CD4-positive, CD25-positive, alpha-beta regulatory T cell (primary cell): ENCODE measurements around the gene DYDC1. TPM values are rescaled to one million over a fixed set of nuclear protein-coding genes. Genes with fewer than 3 reads are reported as not detected.

Source experiments
- ATAC-seq, 2 donors: fragments of 150-1000 bp; cut with Tn5 transposase; one replicate each; pipeline ENCODE4 v1.10.0; 2021; ENCODE audit warnings: low read depth in 2 of 2, moderate number of reproducible peaks in 2 of 2, moderate library complexity in 1 of 2
- DNase-seq, 3 donors: peaks; one replicate each; pipeline versions ENCODE4 v3.0.0 to v3.0.0-alpha.2; 2012 to 2022; ENCODE audit warnings: mixed read lengths in 1 of 3
- H3K27ac ChIP-seq: one replicate; pipeline ENCODE4 v1.7.0; 2013; ENCODE audit warnings: mild to moderate bottlenecking, low read length; ENCODE audit not compliant: insufficient read depth, poor library complexity, severe bottlenecking
- H3K27me3 ChIP-seq: one replicate; pipeline ENCODE4 v1.7.0; 2013; ENCODE audit warnings: low read length; ENCODE audit not compliant: control insufficient read depth, insufficient read depth
- H3K36me3 ChIP-seq: one replicate; pipeline ENCODE4 v1.7.0; 2013; ENCODE audit warnings: mild to moderate bottlenecking, low read length, moderate library complexity; ENCODE audit not compliant: control insufficient read depth, insufficient read depth
- H3K4me1 ChIP-seq: 2 replicates; pipeline ENCODE4 v1.7.0; 2013; ENCODE audit warnings: mild to moderate bottlenecking, low read length; ENCODE audit not compliant: insufficient read depth, control insufficient read depth, poor library complexity, severe bottlenecking
- H3K4me3 ChIP-seq: one replicate; pipeline ENCODE4 v1.7.0; 2013; ENCODE audit warnings: low read depth, mild to moderate bottlenecking, low read length, moderate library complexity
- H3K9me3 ChIP-seq, 2 experiments: 1 replicate in 1 of 2; 2 replicates in 1 of 2; pipeline ENCODE4 v1.7.0; 2013; ENCODE audit warnings: low read length in 2 of 2, mild to moderate bottlenecking in 1 of 2, moderate library complexity in 1 of 2; ENCODE audit not compliant: control insufficient read depth in 2 of 2
- H3K27ac Mint-ChIP-seq, 3 donors: one replicate each; pipeline ENCODE4 v1.8.0; 2020 to 2022; ENCODE audit warnings: mild to moderate bottlenecking in 3 of 3, mixed read lengths in 3 of 3, moderate library complexity in 2 of 3
- H3K27me3 Mint-ChIP-seq: one replicate; pipeline ENCODE4 v1.8.0; 2022; ENCODE audit warnings: mild to moderate bottlenecking, mixed read lengths
- H3K36me3 Mint-ChIP-seq: one replicate; pipeline ENCODE4 v1.8.0; 2020; ENCODE audit warnings: mixed read lengths
- H3K4me1 Mint-ChIP-seq, 4 donors: one replicate each; pipeline ENCODE4 v1.8.0; 2020 to 2022; ENCODE audit warnings: mixed read lengths in 4 of 4, mild to moderate bottlenecking in 1 of 4
- H3K4me3 Mint-ChIP-seq, 4 donors: one replicate each; pipeline ENCODE4 v1.8.0; 2020 to 2022; ENCODE audit warnings: mild to moderate bottlenecking in 4 of 4, mixed read lengths in 4 of 4, moderate library complexity in 3 of 4
- H3K9me3 Mint-ChIP-seq, 7 donors: one replicate each; pipeline ENCODE4 v1.8.0; 2020 to 2022; ENCODE audit warnings: mixed read lengths in 7 of 7, mild to moderate bottlenecking in 3 of 7, moderate library complexity in 2 of 7
- polyA plus RNA-seq, 4 donors: library from polyadenylated mRNA; unstranded; fragments of 300-500 nt; fragmentation: Illumina TruSeq; gene quantifications; one replicate each; pipeline ENCODE4 v1.2.3, GENCODE V29; 2021
- total RNA-seq: library from RNA; stranded (reverse); gene quantifications from one replicate; pipeline ENCODE4 v1.2.3, GENCODE V29; 2022

The DYDC1 gene
- total and polyA plus RNA-seq, 5 donors from 2014 or later, result not detected

DNA sequence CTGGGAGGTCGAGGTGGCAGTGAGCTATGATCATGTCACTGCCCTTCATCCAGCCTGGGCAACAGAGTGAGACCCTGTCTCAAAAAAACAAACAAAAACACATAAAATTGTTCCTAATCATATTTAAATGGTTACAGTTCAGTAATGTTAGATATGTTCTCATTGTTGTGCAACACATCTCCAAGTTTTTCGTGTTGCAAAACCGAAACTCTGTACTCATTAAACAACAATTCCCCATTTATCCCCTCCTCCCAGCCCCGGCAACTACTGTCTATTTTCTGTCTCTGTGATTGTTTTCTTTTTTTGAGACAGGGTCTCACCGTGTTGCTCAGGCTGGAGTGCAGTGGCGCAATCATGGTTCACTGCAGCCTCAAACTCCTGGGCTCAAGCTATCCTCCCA is 35.7 kb upstream of the DYDC1 start:
- no peak overlapping the region for H3K27ac ChIP-seq
- H3K4me3 ChIP-seq, result no peak overlapping the region
- ATAC-seq (no peak), DNase-seq (no peak)
- peaks cover 3% of the 10 kb centered on the region for H3K27me3 ChIP-seq
- no peak overlapping the region for H3K4me3 Mint-ChIP-seq
- H3K27me3 Mint-ChIP-seq, result peaks cover 16% of the 10 kb centered on the region
- no peaks in the 10 kb centered on the region for H3K9me3 Mint-ChIP-seq
- no peaks in the 10 kb centered on the region for H3K36me3 Mint-ChIP-seq
- no peaks in the 10 kb centered on the region for H3K9me3 ChIP-seq
- H3K27ac Mint-ChIP-seq, result no peak overlapping the region
- H3K4me1 ChIP-seq, result no peaks in the 10 kb centered on the region
- H3K36me3 ChIP-seq, result no peaks in the 10 kb centered on the region
- H3K4me1 Mint-ChIP-seq, result no peaks in the 10 kb centered on the region

DNA sequence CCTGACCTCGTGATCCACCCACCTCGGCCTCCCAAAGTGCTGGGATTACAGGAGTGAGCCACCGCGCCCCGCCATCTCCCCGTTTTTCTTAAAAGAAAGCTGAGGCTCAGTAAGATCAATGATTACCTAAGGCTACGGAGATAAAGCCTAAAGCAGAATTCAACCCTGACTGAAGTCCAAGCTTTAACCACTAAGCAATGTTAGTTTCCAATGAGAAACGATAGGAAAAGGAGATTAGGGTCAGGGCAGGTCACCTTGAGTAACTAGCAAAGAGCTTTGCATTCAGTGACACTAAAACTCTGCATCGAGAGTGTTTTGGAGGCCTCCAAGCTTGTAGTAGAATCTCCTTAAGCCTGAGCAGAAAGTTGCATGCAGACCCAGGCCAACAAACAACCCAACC is 34.2 kb upstream of the DYDC1 start:
- Mint-ChIP-seq H3K4me3 (no peak overlapping the region), H3K27me3 (peaks cover 9% of the 10 kb centered on the region), H3K9me3 (no peaks in the 10 kb centered on the region), H3K27ac (no peak overlapping the region), H3K36me3 (no peaks in the 10 kb centered on the region), H3K4me1 (no peaks in the 10 kb centered on the region)
- Histone ChIP-seq H3K27ac (no peak overlapping the region), H3K27me3 (peaks cover 3% of the 10 kb centered on the region), H3K9me3 (no peaks in the 10 kb centered on the region), H3K4me1 (no peaks in the 10 kb centered on the region), H3K36me3 (no peaks in the 10 kb centered on the region), H3K4me3 (no peak overlapping the region)
- no peak for DNase-seq
- no peak for ATAC-seq

DNA sequence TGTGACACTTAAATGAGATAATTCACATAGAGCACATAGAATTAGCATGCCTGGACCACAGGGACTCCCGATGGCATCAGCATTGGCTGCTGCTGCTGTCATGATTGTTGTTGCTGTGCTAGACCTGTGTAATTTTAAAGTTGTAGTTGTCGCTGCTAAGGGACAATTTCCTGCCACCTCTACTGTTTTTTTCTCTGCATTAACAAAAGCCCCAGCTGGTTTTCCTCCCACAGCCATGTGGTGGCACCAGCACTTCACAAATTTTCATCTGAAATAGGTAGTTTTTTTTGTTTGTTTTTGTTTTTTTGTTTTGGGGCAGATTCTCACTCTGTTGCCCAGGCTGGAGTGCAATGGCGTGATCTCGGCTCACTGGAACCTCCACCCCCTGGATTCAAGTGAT is 26.4 kb upstream of the DYDC1 start:
- H3K36me3 Mint-ChIP-seq, result no peaks in the 10 kb centered on the region
- Histone ChIP-seq H3K9me3 (no peaks in the 10 kb centered on the region), H3K4me3 (no peak overlapping the region), H3K27ac (no peak overlapping the region), H3K27me3 (no peaks in the 10 kb centered on the region), H3K36me3 (no peaks in the 10 kb centered on the region), H3K4me1 (no peaks in the 10 kb centered on the region)
- H3K27ac Mint-ChIP-seq, result peak overlapping the region; percentile 75 to 91 (median 79)
- H3K4me3 Mint-ChIP-seq, result no peak overlapping the region
- H3K4me1 Mint-ChIP-seq, result peaks cover 4 to 15% (median 9%) of the 10 kb centered on the region in 4 donors
- DNase-seq (peak; percentile 20 to 75 (median 59)), ATAC-seq (peak; percentile 44 to 62)
- peaks cover 34% of the 10 kb centered on the region for H3K27me3 Mint-ChIP-seq
- H3K9me3 Mint-ChIP-seq, result no peaks in the 10 kb centered on the region

DNA sequence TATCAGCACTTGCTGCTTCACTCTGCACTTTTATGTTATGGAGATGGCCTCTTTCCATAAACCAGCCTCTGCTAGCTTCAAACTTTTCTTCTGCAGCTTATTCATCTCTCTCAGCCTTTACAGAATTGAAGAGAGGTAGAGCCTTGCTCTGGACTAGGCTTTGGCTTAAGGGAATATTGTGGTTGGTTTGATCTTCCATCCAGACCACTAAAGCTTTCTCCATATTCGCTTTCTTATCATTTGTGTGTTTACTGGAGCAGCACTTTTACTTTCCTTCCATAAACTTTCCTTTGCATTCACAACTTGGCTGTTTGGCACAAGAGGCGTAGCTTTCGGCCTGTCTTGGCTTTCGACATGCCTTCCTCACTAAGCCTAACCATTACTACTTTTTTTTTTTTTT is 23.6 kb upstream of the DYDC1 start:
- no peaks in the 10 kb centered on the region for H3K36me3 Mint-ChIP-seq
- no peak overlapping the region for H3K27ac Mint-ChIP-seq
- Histone ChIP-seq H3K4me3 (no peak overlapping the region), H3K9me3 (no peaks in the 10 kb centered on the region), H3K36me3 (no peaks in the 10 kb centered on the region), H3K27me3 (no peaks in the 10 kb centered on the region), H3K4me1 (no peaks in the 10 kb centered on the region), H3K27ac (no peak overlapping the region)
- peaks cover 4 to 15% (median 9%) of the 10 kb centered on the region in 4 donors for H3K4me1 Mint-ChIP-seq
- peaks cover 34% of the 10 kb centered on the region for H3K27me3 Mint-ChIP-seq
- DNase-seq (no peak), ATAC-seq (no peak)
- H3K4me3 Mint-ChIP-seq, result no peak overlapping the region
- no peaks in the 10 kb centered on the region for H3K9me3 Mint-ChIP-seq

DNA sequence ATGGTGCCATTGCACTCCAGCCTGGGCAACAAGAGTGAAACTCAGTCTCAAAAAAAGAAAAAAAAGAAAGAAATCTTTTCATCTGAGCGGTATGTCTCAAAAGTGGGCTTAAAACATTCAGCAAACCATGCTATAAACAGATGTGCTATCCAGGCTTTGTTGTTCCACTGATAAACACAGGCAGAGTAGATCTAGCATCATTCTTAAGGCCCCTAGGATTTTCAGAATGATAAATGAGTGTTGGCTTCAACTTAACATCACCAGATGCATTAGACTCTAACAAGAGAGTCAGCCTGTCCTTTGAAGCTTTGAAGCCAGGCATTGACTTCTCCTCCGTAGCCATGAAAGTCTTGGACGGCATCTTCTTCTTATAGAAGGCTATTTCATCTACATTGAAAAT is 23.1 kb upstream of the DYDC1 start:
- DNase-seq (no peak), ATAC-seq (no peak)
- H3K4me1 Mint-ChIP-seq, result peaks cover 4 to 15% (median 9%) of the 10 kb centered on the region in 4 donors
- H3K4me3 ChIP-seq, result no peak overlapping the region
- no peak overlapping the region for H3K27ac ChIP-seq
- peaks cover 34% of the 10 kb centered on the region for H3K27me3 Mint-ChIP-seq
- H3K27ac Mint-ChIP-seq, result no peak overlapping the region
- H3K4me1 ChIP-seq, result no peaks in the 10 kb centered on the region
- H3K4me3 Mint-ChIP-seq, result no peak overlapping the region
- no peaks in the 10 kb centered on the region for H3K36me3 ChIP-seq
- no peaks in the 10 kb centered on the region for H3K36me3 Mint-ChIP-seq
- H3K9me3 Mint-ChIP-seq, result no peaks in the 10 kb centered on the region
- H3K9me3 ChIP-seq, result no peaks in the 10 kb centered on the region
- H3K27me3 ChIP-seq, result no peaks in the 10 kb centered on the region

DNA sequence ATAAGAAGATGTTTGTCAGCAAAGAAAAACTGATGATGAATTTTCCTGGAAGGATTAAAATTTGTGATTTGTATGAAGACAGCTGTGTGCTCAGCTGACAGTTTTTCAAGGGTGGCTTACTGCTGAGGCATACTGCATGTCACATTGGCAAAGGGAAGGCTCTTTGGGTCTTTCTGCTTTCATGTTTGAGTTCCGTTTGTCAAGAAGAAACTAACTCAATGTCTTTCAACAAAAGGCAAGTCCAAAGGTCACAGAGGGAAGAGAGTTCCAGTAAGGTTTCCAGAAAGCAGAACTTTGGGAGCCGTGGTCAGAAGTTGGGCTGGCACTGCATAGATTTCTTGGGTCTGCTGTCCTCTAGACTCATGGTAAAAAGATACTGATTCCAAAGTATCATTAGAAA is 16.9 kb upstream of the DYDC1 start:
- no peak overlapping the region for H3K27ac ChIP-seq
- no peak overlapping the region for H3K4me3 ChIP-seq
- no peaks in the 10 kb centered on the region for H3K36me3 ChIP-seq
- H3K4me1 ChIP-seq, result no peaks in the 10 kb centered on the region
- H3K27ac Mint-ChIP-seq, result no peak overlapping the region
- peaks cover 0 to 5% (median 3%) of the 10 kb centered on the region in 4 donors for H3K4me1 Mint-ChIP-seq
- peaks cover 0 to 2% (median 0%) of the 10 kb centered on the region in 7 donors for H3K9me3 Mint-ChIP-seq
- no peak overlapping the region for H3K4me3 Mint-ChIP-seq
- H3K27me3 Mint-ChIP-seq, result peaks cover 18% of the 10 kb centered on the region
- DNase-seq, result no peak
- ATAC-seq, result no peak
- no peaks in the 10 kb centered on the region for H3K9me3 ChIP-seq
- H3K27me3 ChIP-seq, result peaks cover 6% of the 10 kb centered on the region
- H3K36me3 Mint-ChIP-seq, result no peaks in the 10 kb centered on the region

DNA sequence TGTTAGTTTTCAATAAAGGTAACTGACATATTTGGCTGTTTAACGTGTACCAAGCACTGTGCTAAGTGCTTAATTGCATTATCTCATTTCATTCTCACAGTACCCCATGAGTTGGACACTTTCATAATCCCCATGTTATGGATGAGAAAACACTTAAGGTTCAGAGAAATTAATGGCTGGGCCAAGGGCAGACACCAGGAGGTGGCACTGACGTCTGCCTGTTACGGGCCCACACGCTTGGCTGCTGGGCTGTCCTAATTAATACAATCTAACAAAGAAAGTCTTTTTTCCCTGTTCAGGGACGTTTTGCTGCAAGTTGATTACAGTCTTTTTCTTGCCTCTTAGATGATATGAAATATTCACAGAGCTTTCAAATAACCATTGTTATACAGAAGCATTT is 16.1 kb upstream of the DYDC1 start:
- no peaks in the 10 kb centered on the region for H3K36me3 ChIP-seq
- Mint-ChIP-seq H3K9me3 (peaks cover 0 to 10% (median 3%) of the 10 kb centered on the region in 7 donors), H3K27me3 (peaks cover 18% of the 10 kb centered on the region), H3K4me1 (no peaks in the 10 kb centered on the region), H3K4me3 (no peak overlapping the region), H3K27ac (no peak overlapping the region), H3K36me3 (peaks cover 4% of the 10 kb centered on the region)
- peaks cover 8% of the 10 kb centered on the region for H3K27me3 ChIP-seq
- DNase-seq, result no peak
- no peak for ATAC-seq
- no peak overlapping the region for H3K4me3 ChIP-seq
- H3K9me3 ChIP-seq, result peaks cover 0 to under 1% of the 10 kb centered on the region in 2 experiments
- no peak overlapping the region for H3K27ac ChIP-seq
- no peaks in the 10 kb centered on the region for H3K4me1 ChIP-seq

DNA sequence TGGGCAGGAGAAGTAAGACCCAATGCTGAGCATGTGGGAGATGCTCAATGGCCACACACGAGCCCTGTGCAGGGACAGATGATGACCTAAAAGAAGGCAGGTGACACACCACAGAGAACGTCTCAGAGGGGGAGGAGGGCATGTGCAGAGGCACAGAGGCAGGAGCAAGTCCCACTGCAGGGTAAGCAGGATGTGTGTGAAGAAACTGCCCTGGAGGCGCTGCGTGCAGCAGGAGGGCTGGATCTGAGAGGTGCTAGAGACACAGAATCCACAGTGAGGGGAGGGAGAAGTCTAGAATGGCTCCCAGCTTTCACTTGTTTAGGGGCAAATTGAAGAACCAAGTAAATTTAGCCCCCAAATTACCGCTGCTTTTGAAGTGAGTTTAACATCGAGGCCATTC is 14.9 kb upstream of the DYDC1 start:
- Histone ChIP-seq H3K36me3 (no peaks in the 10 kb centered on the region), H3K27me3 (peaks cover 8% of the 10 kb centered on the region), H3K4me3 (no peak overlapping the region), H3K4me1 (no peaks in the 10 kb centered on the region), H3K27ac (no peak overlapping the region), H3K9me3 (peaks cover 9 to 12% of the 10 kb centered on the region in 2 experiments)
- ATAC-seq (no peak), DNase-seq (no peak)
- Mint-ChIP-seq H3K27ac (no peak overlapping the region), H3K4me3 (no peak overlapping the region), H3K9me3 (peaks cover 0 to 19% (median 6%) of the 10 kb centered on the region in 7 donors), H3K27me3 (peaks cover 25% of the 10 kb centered on the region), H3K4me1 (no peaks in the 10 kb centered on the region), H3K36me3 (peaks cover 4% of the 10 kb centered on the region)
